ENCODE measurements around the gene TTC39A. TPM values are rescaled to one million over a fixed set of nuclear protein-coding genes. Genes with fewer than 3 reads are reported as not detected.

TTC39A gene
- total and polyA plus RNA-seq, 2 of the 13 experiments (the other 11 are each of a cell fraction or from before 2014, with no cell fraction given): 0.33 to 1.5 TPM

- TF ChIP-seq, protein P1, sequence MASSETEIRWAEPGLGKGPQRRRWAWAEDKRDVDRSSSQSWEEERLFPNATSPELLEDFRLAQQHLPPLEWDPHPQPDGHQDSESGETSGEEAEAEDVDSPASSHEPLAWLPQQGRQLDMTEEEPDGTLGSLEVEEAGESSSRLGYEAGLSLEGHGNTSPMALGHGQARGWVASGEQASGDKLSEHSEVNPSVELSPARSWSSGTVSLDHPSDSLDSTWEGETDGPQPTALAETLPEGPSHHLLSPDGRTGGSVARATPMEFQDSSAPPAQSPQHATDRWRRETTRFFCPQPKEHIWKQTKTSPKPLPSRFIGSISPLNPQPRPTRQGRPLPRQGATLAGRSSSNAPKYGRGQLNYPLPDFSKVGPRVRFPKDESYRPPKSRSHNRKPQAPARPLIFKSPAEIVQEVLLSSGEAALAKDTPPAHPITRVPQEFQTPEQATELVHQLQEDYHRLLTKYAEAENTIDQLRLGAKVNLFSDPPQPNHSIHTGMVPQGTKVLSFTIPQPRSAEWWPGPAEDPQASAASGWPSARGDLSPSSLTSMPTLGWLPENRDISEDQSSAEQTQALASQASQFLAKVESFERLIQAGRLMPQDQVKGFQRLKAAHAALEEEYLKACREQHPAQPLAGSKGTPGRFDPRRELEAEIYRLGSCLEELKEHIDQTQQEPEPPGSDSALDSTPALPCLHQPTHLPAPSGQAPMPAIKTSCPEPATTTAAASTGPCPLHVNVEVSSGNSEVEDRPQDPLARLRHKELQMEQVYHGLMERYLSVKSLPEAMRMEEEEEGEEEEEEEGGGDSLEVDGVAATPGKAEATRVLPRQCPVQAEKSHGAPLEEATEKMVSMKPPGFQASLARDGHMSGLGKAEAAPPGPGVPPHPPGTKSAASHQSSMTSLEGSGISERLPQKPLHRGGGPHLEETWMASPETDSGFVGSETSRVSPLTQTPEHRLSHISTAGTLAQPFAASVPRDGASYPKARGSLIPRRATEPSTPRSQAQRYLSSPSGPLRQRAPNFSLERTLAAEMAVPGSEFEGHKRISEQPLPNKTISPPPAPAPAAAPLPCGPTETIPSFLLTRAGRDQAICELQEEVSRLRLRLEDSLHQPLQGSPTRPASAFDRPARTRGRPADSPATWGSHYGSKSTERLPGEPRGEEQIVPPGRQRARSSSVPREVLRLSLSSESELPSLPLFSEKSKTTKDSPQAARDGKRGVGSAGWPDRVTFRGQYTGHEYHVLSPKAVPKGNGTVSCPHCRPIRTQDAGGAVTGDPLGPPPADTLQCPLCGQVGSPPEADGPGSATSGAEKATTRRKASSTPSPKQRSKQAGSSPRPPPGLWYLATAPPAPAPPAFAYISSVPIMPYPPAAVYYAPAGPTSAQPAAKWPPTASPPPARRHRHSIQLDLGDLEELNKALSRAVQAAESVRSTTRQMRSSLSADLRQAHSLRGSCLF (CRISPR knock-in tag; IDR thresholded peaks at IDR 0.05; ENCODE audit: borderline replicate concordance): no peak
- TF ChIP-seq TBP (CRISPR knock-in tag; IDR thresholded peaks at IDR 0.05) (no peak), ZNF772 (CRISPR knock-in tag; IDR thresholded peaks at IDR 0.05) (no peak), ZNF687 (CRISPR knock-in tag; IDR thresholded peaks at IDR 0.05) (no peak), ATF7-NPFF (CRISPR knock-in tag; IDR thresholded peaks at IDR 0.05; ENCODE audit: low read depth) (no peak), ZNF468 (CRISPR knock-in tag; IDR thresholded peaks at IDR 0.05) (no peak), HMGA1 (CRISPR knock-in tag; conservative IDR thresholded peaks at IDR 0.05) (no peak), ERF (CRISPR knock-in tag; IDR thresholded peaks at IDR 0.05) (no peak)
Observed at GRCh38 chr1:51247499-51247898, 82.9 kb downstream of the TTC39A start (continued).
